GM21367 (cell line): ENCODE data around the gene MCCC2.
"Not testable (repeated sequence)": the region's sequence is repeated elsewhere in the genome, so short reads cannot be mapped to it uniquely, and the experiment has no call there.

Experiments
- ATAC-seq: cut with Tn5 transposase; IDR thresholded peaks from one replicate; pipeline ENCODE4 v1.9.1; 2021; ENCODE audit not compliant: unreplicated experiment

The MCCC2 gene

GRCh38 chr5:71597001-71597400, 9.9 kb downstream of the MCCC2 start:
- ATAC-seq: no peak

DNA sequence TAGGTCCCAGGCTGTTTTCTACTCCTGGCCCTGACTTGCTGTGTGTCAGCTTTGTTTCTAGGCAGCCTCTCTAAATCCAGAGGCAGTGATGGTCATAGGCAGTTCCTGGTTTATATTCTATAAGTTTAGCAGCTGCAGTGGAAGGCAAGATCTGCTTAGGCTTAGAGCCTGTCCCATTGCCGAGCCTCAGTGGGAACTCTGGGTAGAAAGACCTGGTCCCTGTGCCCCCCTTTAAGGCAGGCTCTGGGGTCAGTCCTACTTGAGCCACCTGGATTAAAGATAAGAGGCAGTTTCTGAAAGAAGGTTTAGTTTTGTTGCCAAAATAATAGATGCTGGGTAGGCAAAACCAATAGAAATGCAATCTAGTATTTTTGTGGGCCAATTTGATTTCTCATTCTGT, 13.6 kb downstream of the MCCC2 start:
- ATAC-seq: no peak

DNA sequence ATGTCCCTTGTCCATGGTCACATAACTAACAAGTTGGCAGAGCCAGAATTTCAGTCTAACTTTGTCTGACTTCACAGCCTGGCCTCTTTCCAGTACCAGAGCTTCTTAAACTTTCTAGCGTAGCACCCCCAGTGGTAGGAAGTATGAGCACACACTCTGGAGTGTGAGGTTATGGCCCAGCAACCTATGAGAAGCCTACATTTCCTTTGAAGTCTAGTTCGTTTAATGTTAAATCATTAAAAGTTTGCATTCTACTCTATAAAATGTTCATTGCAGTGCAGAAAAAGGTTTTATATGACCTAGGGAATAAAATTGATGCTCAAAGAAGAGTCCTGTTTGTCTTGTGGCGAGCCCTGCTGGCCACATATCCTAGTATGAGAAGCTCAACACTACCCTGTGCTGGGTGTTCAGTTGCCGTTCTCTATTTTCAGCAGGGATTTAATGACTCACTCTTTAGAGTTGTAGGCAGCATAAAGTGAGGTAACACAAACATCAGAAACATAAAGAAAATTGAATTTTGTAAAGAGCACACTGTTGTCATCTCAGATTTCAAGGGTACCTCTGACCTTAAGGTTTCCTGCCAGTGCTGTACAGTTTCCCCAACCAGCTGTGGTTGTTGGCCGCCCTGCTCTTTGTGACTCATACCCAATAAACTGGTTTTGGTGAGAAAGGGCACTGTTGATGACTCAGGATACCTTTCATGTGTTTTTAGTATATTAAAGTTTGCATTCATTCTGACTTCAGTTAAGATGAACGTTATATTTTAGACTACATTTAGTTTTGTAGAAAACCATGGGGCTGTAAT, 14.3 kb downstream of the MCCC2 start:
- ATAC-seq: peak; percentile 78

DNA sequence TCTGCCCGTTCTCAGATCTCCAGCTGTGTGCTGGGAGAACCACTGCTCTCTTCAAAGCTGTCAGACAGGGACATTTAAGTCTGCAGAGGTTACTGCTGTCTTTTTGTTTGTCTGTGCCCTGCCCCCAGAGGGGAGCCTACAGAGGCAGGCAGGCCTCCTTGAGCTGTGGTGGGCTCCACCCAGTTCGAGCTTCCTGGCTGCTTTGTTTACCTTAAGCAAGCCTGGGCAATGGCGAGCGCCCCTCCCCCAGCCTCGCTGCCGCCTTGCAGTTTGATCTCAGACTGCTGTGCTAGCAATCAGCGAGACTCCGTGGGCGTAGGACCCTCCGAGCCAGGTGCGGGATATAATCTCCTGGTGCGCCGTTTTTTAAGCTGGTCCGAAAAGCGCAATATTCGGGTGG, 22.8 kb downstream of the MCCC2 start:
- ATAC-seq: not testable (repeated sequence)

DNA sequence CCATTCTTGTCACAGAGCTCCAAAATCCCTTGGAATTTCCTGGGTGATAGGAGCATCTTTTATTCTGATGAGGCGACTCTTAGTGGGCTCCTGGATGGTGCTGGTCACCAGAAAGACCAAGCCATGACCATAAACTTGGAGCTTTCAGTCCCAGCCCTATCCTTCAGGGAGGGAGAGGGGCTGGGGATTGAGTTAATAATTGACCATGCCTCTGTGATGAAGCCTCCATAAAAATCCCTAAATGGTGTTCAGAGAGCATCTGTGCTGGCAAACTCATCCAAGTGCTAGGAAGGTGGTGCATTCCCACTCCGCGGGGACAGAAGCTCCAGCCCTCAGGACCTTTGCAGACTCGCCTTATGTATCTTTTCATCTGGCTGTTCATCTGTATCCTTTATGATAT, 28.7 kb downstream of the MCCC2 start:
- no peak for ATAC-seq

DNA sequence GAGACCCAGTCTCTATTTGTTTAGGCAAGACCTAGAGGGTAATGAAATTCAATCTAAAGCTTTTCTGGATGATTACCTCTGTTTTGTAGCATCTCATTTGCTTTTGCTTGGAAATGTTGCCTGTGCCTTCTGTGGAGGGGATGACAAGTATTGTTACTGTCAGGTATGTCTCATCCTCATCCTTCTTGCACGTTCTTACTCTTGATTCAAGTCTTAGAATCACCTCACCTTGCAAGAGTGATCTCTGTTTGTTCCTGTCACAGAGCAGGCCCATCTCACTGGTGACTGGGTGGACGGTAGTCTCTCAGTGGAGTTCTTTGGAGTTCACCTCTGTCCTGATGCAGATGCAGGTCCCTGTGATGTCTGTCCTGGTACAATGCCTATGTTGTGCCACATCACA, 33.5 kb downstream of the MCCC2 start:
- no peak for ATAC-seq

- ATAC-seq: no peak
Measured at GRCh38 chr5:71621268-71621667, 34.1 kb downstream of the MCCC2 start.

- ATAC-seq: no peak
Measured at GRCh38 chr5:71621741-71622140, 34.6 kb downstream of the MCCC2 start.

DNA sequence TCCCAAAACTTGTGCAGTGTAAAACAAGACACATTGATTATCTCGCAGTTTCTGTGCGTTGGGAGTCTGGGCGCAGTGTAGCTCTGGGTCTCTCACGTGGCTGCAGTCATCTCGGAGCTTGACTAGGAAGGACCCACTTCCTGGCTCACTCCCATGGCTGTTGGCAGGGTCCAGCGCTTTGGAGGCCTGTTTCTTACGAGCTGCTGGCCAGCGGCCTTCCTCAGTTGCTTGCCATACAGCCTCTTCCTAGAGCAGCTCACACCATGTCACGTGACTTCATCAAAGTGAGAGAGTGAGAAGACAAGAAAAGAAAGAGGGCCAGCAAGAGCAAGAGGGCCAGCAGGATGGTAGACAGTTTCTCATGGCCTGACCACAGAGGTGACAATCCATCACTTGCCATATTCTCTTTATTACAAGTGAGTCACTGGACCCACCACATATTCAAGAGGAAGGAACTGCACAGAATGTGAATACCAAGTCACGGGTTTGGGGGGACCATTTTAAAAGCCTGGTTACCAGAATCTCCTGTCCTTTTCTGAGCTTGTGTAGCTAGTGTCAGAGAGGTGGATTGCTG, 36.2 kb downstream of the MCCC2 start:
- no peak for ATAC-seq

DNA sequence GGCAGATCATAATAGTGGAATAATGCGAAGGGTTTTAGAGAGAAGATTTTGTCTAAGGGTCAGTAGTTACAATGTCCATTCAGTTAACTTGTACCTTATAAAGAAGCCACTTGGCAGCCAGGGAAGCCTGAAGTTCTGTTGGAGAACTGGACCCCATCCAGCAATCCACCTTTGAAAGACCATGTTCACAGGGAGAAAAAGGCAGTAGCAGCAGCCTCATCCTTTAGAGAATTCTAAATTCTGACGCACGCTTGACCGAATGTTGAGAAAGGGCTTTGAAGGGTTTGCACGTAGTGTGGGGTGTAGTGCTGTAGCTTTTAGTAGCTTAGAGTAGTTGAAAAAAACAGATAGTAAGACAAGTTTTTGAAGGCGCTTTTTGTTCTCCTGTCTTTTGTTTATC, 42.8 kb downstream of the MCCC2 start:
- no peak for ATAC-seq

DNA sequence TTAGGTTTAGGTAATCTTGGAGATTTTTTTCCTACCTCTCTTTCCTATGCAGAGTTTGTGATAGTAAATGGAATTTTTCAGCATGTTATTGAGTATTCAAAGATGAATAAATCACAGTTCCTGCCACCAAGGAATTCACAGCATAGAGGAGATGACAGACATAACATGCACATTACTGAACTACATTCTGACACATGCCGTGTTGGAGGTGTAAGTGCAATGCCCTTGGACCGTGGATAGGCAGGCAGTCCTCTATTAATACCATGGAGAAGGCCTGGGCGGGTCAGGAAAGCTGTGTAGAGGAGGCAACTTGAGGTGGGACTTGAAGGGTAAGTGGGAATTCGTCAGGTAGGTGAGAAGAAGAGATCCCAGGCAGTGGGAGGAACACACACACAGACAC, 43.9 kb downstream of the MCCC2 start:
- ATAC-seq: no peak

DNA sequence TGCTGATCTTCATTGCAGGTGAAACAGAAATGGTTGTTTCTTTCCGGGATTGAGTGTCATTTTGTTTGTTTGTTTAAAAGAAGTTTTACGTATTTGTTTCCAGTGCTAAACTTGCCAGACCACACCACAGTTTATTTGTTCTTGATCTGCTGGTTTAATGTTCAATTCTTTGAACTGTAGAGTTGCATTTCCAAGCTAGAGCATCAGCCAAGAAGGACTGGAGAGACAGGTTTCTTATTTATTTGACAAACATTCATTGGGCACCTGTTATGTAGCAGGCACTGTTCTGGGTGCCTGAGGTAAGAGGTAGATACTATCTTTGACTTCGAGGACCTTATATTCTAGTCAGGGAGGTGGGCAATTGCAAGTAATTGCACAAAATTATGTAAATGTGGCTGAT, 45.0 kb downstream of the MCCC2 start:
- no peak for ATAC-seq

DNA sequence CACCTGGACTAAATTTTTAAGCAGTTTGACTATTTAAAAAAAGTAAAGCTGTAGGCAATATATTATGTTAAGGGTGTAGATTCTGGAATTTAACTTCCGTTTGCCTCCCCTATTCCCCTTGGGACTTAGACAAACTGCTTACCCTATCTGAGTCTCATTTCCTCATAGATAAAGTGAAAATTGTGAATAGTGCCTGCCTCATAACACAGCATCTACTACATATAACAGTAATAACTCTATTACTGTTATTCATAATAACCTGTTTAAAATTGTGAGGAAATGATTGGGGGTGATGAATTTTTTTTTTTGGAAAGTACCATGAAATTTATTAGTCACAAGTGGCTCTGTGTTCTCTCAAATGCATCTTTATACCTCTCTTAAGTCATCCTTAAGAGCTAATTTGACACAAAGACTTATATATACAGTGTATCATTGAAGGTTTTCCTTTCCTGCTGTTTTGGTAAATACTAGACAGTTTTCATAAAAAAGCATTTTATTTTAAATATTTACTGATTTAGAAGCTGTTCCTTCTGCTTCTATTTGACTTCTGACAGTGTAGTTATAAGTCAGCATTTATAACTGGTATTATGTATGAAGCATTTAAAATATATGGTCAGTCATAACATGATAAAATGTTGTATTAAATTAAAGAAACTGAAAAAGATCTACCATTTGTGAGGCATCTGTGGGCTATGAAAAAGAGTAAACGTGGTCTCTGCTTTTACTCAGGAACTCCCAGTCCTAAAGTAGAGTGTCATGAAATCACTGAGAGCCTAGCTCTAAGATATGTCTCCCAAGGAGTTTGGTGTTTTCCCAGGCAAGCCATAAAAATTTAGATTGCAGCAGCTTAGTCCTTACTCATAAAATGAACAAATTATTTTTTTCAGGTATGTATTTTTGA, 46.4 kb downstream of the MCCC2 start:
- no peak for ATAC-seq

DNA sequence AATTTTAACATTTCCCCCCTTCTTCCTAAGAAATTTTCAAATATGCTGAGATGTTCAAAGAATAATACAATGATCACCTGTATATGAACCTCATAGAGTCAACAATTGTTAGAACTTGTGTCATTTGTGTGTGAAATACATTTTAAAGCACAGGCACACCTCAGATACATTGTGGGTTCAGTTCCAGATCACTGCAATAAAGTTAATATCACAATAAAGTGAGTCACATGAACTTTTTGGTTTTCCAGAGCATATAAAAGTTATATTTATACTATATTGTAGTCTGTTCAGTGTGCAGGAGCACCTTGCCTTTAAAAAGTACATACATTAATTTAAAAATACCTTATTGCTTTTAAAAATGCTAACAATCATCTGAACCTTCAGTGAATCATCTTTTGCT, 50.0 kb downstream of the MCCC2 start:
- ATAC-seq: no peak

DNA sequence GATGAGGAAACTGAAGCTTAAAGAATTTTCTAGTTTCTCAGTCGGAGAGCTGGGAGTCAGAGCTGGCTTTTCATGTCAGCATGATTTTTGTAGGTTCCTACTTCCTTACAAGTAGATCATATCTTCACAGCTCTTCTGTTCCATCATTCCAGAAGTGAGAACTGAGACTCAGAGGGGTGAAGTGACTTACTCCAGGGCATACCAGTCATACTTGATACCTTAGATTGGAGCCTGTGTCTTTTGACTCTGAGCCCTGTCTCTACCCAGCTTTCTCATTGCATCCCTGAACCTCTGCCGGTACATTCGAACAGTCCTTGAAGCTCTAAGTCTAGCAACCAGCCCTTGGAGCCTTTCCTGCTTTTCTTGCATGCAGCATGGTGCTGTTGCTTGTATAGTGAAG, 53.3 kb downstream of the MCCC2 start:
- ATAC-seq: no peak

DNA sequence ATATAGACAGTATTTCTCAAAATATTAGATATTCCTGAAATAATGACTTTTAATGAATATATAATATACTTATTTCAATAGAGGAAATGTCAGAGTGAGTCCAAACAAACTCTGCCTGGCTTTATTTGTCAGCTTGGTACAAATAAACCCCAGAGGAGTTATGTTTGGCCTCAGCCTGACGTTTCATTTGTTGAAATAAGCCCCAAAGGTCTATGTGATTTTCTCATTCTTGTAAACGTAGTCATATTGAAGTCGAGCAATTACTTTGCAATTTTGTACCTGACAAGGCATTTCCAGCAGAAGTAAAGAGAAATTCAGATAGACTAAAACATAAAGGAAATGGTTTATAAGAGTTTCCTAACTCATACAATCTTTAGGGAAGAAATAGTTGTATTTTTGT, 57.9 kb downstream of the MCCC2 start:
- ATAC-seq: no peak

GRCh38 chr5:71650940-71651339, 63.8 kb downstream of the MCCC2 start:
- not testable (repeated sequence) for ATAC-seq

DNA sequence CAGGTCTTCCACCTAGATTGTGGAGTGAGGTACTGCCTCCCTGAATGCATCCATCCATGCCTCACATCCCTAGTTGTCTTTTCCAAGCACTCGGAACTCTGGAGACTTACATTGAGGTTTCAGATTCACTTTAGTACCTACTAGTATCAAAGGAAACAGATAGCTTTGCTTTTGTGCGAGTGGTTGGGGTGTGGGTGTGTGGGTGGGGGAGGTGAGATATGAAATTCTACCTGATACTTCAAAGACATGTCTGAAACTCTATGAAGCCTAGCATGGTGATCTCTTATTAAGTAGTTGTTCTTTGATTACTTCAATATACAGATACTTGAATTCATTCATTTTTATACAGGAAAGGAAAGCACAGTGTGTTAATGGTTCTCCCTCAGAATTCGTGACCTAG, 64.4 kb downstream of the MCCC2 start:
- ATAC-seq: no peak

GRCh38 chr5:71652349-71652748, 65.2 kb downstream of the MCCC2 start:
- no peak for ATAC-seq

DNA sequence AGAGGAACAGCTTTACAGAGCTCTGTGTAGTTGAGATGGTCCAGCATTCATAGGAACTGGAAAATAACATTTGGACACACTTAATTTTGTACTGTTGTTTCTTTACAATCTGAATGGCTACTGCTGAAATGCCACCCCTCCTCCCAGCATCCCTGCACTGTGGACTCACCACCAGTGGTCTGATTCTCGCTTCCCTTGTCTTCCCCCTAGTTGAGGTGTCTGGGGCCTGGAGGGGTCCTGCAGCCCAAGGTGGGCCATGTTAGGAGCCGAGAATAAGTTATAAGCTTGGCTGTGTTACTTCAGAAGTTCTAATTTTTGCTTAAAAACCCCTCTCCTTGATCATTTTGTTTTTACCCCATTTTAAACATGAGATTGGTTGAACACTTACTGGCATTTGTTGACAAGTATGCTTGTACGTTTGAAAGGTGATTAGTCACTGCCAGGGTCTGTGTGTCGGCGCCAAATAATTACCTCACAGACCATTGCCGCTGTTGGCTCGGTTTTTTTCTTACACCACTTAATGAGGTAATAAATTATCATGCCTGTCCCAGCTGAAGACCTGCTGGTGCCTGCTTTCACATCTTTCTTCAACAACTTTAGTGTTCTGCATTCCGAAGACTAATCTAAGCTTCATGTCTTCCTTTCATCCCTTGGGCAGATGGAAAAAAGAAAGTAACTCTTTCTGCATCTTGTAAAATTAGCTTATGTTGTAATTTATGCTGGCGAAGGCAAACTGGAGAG, 65.8 kb downstream of the MCCC2 start:
- no peak for ATAC-seq
